ENCODE data around the gene SMURF2.
"Not testable (repeated sequence)": the region's sequence is repeated elsewhere in the genome, so short reads cannot be mapped to it uniquely, and the experiment has no call there.

SMURF2 gene

GRCh38 chr17:64585146-64585545 lies 77.0 kb downstream of the SMURF2 start:
- no peak for DNase-seq

- no peak for DNase-seq
Observed at GRCh38 chr17:64583038-64583437, 79.1 kb downstream of the SMURF2 start.

GRCh38 chr17:64580384-64581315 lies 81.5 kb downstream of the SMURF2 start:
- DNase-seq: no peak

- DNase-seq: no peak
Observed at GRCh38 chr17:64579917-64580316, 82.2 kb downstream of the SMURF2 start.

- not testable (repeated sequence) for DNase-seq
Observed at GRCh38 chr17:64577025-64577424, 85.1 kb downstream of the SMURF2 start.

GRCh38 chr17:64575431-64575830 lies 86.7 kb downstream of the SMURF2 start:
- no peak for DNase-seq

GRCh38 chr17:64574646-64575045 lies 87.5 kb downstream of the SMURF2 start:
- no peak for DNase-seq

GRCh38 chr17:64573214-64573613 lies 88.9 kb downstream of the SMURF2 start:
- no peak for DNase-seq

- no peak for DNase-seq
Observed at GRCh38 chr17:64572682-64573154, 89.4 kb downstream of the SMURF2 start.

GRCh38 chr17:64571746-64572145 lies 90.4 kb downstream of the SMURF2 start:
- DNase-seq: no peak

GRCh38 chr17:64565563-64565962 lies 96.5 kb downstream of the SMURF2 start:
- DNase-seq: no peak

- no peak for DNase-seq
Observed at GRCh38 chr17:64564098-64564497, 98.0 kb downstream of the SMURF2 start.

GRCh38 chr17:64555281-64555680 lies 106.8 kb downstream of the SMURF2 start:
- no peak for DNase-seq

GRCh38 chr17:64554028-64554637 lies 108.0 kb downstream of the SMURF2 start:
- no peak for DNase-seq

- no peak for DNase-seq
Observed at GRCh38 chr17:64551461-64551860, 110.6 kb downstream of the SMURF2 start.

GRCh38 chr17:64547319-64547718 lies 114.8 kb downstream of the SMURF2 start:
- DNase-seq: no peak

GRCh38 chr17:64546716-64547115 lies 115.4 kb downstream of the SMURF2 start:
- no peak for DNase-seq

GRCh38 chr17:64544742-64545141 lies 117.4 kb downstream of the SMURF2 start:
- no peak for DNase-seq

- no peak for DNase-seq
Observed at GRCh38 chr17:64540118-64540776, 121.9 kb downstream of the SMURF2 start.

GRCh38 chr17:64538508-64539130 lies 123.5 kb downstream of the SMURF2 start:
- no peak for DNase-seq

- no peak for DNase-seq
Observed at GRCh38 chr17:64537488-64537887, 124.6 kb downstream of the SMURF2 start.

- no peak for DNase-seq
Observed at GRCh38 chr17:64536913-64537312, 125.2 kb downstream of the SMURF2 start.

- no peak for DNase-seq
Observed at GRCh38 chr17:64535357-64535756, 126.8 kb downstream of the SMURF2 start.

Data from CD4-positive, alpha-beta T cell treated with Interferon gamma for 1 hour (primary cell).